Ramos (cell line): ENCODE measurements around the gene SYS1.

Experiments
- in situ Hi-C: fragments of 300-500 bp; cut with MboI; formaldehyde crosslinking; loops from one replicate; pipeline ENCODE4 v1.14.3; 2022; ENCODE audit warnings: low sequenced_read_pairs; ENCODE audit not compliant: unreplicated experiment

The SYS1 gene

DNA sequence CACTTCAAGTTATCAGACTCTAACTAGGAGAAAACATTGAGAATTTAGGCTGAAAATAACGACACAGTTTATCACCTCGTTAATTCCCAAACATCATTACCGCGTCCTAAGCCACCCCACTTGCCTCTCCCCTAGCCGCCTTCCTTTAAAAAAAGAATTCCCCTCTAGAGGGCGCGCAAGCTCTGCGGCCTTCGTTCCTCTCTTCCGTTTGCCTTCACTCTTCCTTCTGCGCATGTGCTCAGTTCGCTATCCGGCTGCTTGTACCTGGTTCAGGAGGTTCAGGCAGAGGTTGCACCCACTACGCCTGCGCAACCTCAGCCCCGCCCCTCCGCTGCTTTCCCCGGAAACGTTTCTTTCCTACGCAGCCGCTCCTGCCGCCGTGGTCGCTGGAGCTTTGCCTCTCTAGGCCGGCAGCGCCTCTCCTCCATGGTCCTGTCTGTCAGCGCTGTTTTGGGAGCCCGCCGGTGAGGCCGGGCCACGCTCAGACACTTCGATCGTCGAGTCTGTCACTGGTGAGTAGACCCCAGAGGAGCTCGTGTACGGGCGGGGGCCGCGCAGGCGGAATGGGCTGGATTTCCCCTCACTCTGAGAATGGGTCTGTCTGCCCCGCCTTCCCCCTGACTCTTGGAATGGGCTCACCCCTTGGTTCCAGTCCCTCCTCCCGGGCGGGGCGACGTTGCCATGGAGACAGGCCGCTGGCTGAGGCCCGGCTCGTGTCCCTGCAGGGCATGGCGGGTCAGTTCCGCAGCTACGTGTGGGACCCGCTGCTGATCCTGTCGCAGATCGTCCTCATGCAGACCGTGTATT is at the start of gene SYS1:
SYS1 (plus strand) TSS at position 353 of the 807 bp plus-strand sequence; CDS start at position 729, 376 bp downstream.
- in situ Hi-C loops: no loop called here

DNA sequence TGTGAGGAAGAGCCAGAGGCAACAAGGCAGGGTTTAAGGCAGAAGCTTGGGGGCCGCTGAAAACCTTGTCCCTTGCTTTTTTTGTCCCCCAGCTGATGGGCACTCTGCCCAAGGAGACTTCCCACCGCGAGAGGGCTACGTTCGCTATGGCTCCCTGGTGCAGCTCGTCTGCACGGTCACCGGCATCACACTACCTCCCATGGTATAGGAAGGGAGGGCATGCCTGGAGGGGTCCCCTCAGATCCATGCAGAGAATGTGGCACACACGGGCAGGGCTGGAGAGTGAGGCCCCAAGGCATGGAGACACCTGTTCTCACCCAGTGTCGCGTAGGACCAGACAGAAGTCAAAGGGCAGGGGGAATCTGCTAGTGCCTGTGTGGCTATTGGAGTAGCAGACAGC is 49.0 kb upstream of the SYS1 start:
- in situ Hi-C loops: loop anchor here (25.0 kb wide), 1 partner anchor 448 kb away; no protein-coding TSS in a partner anchor

DNA sequence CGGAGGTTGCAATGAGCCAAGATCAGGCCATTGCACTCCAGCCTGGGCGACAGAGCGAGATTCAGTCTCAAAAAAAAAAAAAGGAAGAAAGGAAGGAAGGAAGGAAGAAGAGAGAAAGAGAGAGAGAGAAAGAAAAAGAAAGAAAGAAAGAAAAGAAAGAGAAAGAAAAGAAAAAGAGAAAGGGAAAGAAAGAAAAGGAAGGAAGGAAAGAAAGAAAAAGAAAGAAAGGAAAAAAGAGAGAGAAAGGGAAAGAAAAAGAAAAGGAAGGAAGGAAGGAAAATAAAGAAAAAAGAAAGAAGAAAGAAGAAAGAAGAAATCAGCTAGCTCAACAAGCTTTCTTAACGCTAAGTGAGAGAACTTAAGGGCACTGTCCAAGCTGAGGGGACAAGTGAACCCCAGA is 47.3 kb upstream of the SYS1 start:
- in situ Hi-C loops: loop anchor here (25.0 kb wide), 1 partner anchor 447 kb away; no protein-coding TSS in a partner anchor

DNA sequence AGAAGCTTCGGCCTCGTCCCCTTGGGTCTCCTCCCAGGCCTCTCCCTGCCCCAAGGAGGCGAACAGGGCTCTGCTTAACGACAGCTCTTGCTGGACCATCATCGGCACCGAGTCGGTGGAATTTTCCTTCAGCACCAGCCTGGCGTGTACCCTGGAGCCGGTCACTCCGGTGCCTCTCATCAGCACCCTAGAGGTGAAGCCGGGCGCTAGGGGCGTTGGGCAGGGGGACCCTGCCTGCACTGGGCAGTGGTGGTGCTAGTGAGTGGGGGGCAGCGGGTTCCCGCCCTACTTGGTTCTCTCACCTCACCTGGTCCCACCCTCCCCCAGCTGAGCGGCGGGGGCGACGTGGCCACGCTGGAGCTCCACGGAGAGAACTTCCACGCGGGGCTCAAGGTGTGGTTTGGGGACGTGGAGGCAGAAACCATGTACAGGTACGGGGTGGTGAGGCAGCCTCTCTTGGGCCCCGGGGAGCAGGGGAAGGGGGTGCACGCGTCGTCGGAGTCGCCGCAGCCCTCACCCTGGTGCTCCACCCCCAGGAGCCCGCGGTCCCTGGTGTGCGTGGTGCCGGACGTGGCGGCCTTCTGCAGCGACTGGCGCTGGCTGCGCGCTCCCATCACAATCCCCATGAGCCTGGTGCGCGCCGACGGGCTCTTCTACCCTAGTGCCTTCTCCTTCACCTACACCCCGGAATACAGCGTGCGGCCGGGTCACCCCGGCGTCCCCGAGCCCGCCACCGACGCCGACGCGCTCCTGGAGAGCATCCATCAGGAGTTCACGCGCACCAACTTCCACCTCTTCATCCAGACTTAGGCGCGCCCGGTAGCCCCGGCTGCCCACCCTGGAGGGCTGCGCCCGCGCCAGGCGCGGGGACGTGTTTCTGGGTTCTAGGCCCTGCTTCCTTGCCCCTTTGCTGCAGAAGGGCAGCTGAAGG is 46.5 kb upstream of the SYS1 start:
- in situ Hi-C loops: loop anchor here (25.0 kb wide), 1 partner anchor 446 kb away; no protein-coding TSS in a partner anchor

DNA sequence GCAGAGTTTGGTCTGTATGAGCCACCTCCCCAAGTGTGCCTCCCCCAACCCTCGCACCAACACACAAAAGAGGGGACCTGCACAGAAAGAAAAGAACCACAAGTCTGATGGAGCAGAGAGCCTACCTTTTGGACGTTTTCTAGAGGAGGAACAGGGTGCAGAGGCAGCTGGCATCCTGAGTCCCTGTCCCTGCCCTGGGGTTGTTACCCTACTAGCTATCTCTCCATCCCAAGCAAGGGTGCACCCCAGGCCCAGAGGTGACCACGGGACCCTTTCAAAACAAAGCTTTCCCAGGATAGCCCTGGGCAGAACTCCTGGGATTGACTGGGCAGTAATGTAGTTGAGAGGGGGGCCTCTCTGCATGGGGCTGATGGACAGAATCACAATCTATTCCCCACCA is 45.1 kb upstream of the SYS1 start:
- in situ Hi-C loops: loop anchor here (25.0 kb wide), 1 partner anchor 444 kb away; no protein-coding TSS in a partner anchor

DNA sequence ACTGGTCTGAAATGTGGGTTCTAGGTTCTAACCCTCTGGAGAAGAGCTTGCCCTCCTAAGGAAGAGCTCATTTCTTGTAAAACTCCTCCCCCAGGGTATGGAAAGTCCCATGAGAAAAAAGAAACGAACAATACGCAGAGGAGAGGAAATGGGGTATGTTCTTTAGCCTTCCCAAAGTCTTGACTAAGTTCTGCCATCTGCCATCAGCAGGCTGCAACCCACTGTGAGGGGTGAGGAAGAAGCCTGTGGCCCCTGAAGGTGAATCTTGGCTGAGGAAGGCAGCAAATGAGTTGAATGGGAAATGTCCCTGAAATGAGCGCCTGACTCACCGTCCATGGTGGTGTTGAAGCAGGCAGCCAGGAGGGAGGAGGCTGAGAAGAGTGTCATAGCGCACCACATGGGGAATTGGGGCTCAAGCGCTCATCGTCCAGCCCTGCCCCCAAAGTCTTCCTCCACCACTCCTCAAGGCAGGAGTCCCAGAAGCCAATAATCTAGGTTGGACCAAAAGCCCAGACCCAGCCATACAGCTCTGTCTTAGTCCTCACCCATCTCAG is 44.5 kb upstream of the SYS1 start:
- in situ Hi-C loops: loop anchor here (25.0 kb wide), 1 partner anchor 444 kb away; no protein-coding TSS in a partner anchor

DNA sequence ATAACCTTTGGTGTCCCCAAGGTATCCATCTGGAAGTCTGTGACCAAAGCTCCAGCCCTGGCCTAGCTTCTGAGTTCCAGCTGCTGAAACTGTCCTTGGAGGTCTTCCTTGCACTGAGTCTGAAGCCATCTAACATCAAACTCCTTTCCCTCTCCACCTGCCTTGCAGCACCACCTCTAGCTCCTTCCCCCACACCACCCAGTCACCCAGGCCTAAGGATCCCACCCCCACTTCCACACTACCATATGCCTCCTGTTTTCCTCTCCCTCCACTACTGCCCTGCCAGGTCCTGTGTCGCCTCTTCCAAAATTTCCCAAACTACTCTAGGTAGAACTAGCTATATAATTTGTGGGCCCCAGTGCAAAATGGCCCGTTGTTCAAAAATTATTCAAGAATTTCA is 44.0 kb upstream of the SYS1 start:
- in situ Hi-C loops: loop anchor here (25.0 kb wide), 1 partner anchor 443 kb away; no protein-coding TSS in a partner anchor

DNA sequence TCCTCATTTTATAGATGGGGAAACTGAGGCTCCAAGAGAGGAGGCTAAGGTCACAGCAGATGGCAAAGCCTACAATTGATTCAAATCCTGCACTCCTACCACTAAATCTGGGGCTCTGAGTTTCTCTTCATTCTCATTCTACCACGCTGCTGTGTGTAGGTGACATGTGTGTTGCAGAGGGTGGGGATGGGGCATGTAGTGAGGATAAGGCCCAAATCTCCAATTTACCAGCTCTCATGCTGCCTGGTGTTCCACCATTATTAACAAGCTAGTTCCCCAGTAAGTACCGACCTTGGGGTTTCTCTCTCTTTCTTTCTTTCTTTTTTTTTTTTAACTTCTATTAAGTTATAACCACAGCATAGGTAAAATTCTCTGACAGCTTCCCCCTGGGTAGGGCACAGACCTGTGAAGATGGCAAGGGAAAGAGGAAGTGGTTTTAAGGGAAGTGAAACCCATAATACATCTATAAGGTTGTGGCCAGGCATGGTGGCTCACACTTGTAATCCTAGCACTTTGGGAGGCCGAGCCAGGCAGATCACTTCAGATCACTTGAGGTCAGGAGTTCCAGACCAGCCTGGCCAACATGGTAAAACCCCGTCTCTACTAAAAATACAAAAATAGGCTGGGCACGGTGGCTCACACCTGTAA is 41.9 kb upstream of the SYS1 start:
- in situ Hi-C loops: loop anchor here (25.0 kb wide), 1 partner anchor 441 kb away; no protein-coding TSS in a partner anchor

DNA sequence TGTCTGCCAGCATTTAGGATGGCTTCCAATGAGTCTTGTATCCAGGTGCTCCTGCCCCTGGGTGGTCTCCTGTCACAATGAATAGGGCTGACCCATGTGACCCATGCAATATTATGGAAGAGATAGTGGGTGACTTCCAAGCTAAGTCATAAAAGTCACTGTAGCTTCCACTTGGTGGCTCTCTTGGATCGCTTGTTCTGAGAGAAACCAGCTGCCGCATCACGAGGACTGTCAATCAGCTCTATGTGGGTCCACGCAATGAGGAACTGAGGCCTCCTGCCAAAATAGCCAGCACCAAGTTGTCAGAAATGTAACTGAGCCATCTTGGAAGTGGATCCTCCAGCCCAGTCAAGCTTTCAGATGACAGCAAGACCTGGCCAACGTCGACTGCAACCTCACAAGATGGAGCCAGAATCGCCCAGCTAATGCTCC is 40.0 kb upstream of the SYS1 start:
- in situ Hi-C loops: loop anchor here (25.0 kb wide), 1 partner anchor 439 kb away; no protein-coding TSS in a partner anchor

DNA sequence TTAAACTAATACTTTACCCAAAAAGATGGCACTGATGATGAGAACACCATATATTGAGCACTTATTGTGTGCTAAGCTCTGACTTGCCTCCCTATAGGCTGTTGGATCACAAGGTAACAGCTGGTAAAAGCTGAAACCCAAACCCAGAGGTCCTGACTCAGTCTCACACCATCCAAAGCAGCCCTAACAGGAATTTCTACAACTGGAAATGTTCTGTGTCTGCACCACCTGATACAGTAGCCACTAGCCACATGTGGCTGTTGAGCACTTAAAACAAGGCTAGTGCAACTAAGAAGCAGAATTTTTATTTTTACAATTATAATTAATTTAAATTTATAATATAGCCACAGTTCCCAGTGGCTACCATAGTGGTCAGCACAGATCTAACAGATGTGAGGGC is 39.2 kb upstream of the SYS1 start:
- in situ Hi-C loops: loop anchor here (25.0 kb wide), 1 partner anchor 439 kb away; no protein-coding TSS in a partner anchor

DNA sequence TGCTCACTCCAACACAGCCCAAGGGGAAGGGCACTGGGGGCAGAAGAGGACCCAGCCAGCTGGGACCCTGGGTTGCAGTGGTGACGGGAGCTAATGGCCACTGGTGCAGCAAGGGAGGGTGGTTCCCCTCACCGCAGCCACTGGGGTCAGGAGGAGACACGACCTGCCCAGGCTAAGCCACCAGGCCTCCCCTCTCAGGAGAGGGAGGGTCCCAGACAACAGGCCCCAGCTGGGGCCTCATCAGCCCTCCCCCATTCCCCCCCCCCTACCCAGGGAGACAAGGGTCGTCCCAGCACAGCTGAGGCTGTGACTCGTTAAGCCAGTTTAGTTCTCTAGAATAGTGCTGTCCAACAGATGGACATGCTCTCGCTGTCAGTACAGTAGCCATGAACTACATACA is 37.6 kb upstream of the SYS1 start:
- in situ Hi-C loops: no loop called here

DNA sequence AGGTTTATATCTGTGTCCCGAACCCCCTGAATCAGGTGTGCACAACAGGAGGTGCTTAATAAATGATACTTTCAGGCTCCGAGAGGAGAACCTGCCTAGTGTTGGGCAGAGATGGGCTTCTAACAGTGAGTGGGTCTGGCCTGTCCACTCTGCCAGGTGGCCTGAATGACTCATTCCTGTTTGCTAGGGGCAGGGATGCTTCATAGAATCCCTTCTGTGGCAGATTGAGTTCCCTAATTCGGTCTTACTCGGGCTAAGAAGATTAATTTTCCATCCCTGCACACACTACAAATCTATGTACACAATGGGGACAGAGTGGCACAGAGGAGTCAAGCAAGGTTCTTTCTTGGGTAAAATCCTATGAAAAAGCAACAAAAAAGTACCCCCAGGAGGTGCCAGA is 34.5 kb upstream of the SYS1 start:
- in situ Hi-C loops: no loop called here

DNA sequence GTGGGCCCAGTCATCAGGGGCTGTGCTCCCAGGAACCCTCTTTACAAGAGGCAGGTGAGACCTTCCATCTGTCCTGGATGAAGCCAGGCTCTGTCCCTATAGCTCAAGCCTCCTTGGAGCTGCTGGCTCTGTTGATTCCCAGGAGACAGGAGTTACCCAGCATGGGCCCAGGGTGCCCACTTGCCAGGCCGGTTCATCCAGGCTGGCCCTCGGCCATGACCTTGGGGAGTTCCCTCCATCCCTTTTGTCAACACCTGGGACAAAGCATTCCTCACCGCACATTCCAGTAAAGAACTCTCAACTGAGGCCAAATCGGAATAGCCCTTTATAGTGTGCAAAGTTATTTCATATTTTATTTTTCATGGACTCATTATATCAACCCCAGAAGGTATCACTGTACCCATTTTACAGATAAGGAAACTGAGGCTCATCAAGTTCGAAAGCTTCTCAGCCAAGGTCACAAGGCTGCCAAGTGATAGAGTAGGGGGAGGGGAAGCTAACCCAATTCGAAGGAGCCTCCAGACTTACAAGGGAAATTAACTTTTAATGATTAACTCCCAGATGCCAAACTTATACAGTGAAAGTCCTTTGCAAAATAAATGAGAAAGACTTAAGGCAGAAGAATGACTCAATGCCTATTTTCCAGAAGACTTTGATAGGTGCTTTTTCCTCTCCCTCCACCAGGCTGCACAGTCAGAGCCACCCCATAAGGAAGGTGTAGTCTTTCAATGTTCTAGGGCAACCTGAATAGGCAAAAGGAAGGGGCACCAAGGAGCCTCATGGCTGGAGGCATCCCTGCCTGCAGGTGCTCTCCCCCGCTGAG is 33.2 kb upstream of the SYS1 start:
- in situ Hi-C loops: no loop called here

DNA sequence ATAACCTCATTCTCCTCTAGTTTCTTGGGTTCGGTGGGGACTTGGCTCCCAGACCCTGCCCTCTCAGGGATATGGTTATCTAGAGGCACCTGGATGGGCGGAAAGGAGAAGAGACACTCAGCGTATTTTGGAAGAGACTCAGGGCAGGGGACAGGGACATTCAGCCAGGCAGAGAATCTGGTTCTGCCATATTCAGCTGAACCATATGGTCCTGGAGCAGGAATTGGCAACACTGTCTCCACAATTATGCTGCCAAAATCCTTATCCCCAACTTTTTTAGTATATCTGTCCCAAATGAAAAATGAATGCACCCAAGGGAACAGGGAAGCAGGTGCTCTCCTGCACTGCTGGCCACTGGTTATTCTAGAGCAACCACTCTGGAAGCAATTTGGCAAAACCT is 32.5 kb upstream of the SYS1 start:
- in situ Hi-C loops: no loop called here

DNA sequence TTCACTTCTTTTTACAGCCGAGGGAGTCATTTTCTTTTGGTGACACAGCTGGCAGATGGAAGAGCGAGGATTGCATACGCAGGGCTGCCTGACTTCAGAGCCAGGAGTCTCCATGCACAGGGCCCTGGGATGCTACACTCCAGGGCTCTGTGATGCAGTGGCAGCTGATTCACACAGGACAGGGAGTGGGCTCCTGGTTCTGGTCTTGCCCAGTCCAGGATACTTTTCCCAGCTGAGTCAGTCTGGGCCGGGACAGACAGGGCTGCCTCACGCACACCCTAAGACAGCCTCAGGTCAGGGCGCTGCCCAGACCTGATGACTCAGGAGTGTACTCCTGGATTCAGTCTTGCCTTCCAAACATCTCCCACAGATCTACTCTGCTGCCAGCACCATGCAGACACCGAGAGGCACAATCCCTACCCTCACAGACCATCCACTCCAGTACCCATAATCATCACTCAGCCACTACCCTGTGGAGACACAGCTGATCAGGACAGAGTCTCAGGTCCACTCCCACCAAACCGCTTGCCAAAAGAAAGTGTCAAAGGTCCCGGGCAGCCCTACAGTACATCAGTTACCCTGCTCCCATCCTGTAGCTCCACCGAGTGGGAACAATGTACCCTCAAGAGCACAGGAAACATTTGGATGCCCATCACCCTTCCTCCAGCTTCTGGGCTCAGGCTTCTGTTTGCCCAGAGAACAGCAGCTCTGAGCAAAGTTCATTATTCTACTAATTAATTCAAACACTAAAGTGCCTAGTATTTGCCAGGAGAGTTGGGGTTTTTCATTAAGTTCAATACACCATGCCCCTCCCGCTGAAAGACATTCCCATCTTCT is 26.2 kb upstream of the SYS1 start:
- in situ Hi-C loops: no loop called here

DNA sequence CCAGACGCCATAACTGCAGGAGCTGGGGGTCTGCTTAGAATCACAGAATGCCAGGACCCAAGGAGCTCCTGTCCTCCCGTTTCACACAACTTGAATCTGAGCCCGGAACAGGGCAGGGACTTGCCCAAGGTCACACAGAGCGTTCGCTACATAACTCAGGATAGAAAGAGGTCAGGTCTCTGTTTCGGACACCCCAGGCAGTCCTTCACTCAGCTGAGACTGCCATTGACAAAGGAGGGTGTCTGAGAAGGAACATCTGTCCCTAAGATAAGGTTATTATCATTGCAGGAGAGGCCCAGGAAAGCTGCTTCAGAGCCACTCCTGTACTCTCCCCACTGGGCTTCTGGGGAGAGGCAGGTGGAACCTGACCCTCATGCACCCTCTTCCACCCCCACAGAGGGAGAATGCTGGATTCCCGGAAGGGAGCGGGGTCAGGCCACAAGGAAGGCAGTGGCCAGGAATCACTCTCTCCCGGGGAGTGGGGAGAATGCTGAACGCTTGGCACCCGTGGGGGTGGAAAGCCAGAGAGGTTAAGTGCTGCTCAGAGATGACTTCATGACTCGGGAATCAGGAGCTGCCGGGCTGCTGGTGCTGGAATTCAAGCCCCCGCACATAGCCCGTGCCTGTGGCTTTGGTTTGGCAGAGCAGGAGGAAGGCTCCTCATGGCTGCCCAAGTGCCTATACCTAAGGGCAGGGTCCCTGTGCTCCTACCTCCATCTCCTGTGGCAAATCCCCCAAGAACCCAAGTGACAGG is 25.4 kb upstream of the SYS1 start:
- in situ Hi-C loops: no loop called here
